Lower leg skin (tissue), 3 donors: ENCODE measurements around the gene SLC39A9.

Source experiments
- POLR2A ChIP-seq, 2 donors: fragments of 450-650 bp; IDR thresholded peaks; one replicate each; pipeline ENCODE4 v1.6.1; 2016 to 2017; ENCODE audit warnings: antibody characterized with exemption in 2 of 2, mild to moderate bottlenecking in 1 of 2, moderate library complexity in 1 of 2
- TF ChIP-seq, protein P1 (sequence below), 3 donors: fragments of 450-650 bp; IDR thresholded peaks; one replicate each; pipeline ENCODE4 v1.5.1; 2016; ENCODE audit warnings: antibody characterized with exemption in 3 of 3, mild to moderate bottlenecking in 3 of 3, moderate library complexity in 2 of 3

- TF ChIP-seq, protein P1, sequence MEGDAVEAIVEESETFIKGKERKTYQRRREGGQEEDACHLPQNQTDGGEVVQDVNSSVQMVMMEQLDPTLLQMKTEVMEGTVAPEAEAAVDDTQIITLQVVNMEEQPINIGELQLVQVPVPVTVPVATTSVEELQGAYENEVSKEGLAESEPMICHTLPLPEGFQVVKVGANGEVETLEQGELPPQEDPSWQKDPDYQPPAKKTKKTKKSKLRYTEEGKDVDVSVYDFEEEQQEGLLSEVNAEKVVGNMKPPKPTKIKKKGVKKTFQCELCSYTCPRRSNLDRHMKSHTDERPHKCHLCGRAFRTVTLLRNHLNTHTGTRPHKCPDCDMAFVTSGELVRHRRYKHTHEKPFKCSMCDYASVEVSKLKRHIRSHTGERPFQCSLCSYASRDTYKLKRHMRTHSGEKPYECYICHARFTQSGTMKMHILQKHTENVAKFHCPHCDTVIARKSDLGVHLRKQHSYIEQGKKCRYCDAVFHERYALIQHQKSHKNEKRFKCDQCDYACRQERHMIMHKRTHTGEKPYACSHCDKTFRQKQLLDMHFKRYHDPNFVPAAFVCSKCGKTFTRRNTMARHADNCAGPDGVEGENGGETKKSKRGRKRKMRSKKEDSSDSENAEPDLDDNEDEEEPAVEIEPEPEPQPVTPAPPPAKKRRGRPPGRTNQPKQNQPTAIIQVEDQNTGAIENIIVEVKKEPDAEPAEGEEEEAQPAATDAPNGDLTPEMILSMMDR (IDR thresholded peaks at IDR 0.05): no peak
- TF ChIP-seq POLR2A (IDR thresholded peaks at IDR 0.05): no peak
Measured at GRCh38 chr14:69364378-69364777, 34.1 kb upstream of the SLC39A9 start.
